NCI-H748 (cell line): ENCODE data around the gene GSDME.
A peak's percentile ranks its signal among the peaks of the same experiment; 100 is the strongest.

Source experiments
- DNase-seq: peaks from one replicate; lab custom pipeline; 2025; ENCODE audit not compliant: unreplicated experiment; lab: John Stamatoyannopoulos, UW

GSDME gene

GRCh38 chr7:24773646-24774045 lies 16.4 kb upstream of the GSDME start:
- no peak for DNase-seq

GRCh38 chr7:24769851-24770250 lies 12.6 kb upstream of the GSDME start:
- no peak for DNase-seq

GRCh38 chr7:24769014-24769830 lies 12.0 kb upstream of the GSDME start:
- DNase-seq: no peak

GRCh38 chr7:24767878-24768569 lies 10.8 kb upstream of the GSDME start:
- no peak for DNase-seq

- DNase-seq: no peak
Measured at GRCh38 chr7:24764972-24765744, 7.9 kb upstream of the GSDME start.

- DNase-seq: peak; percentile 32
Measured at GRCh38 chr7:24764011-24764410, 6.7 kb upstream of the GSDME start.

GRCh38 chr7:24763303-24763901 lies 6.1 kb upstream of the GSDME start:
- DNase-seq: no peak

GRCh38 chr7:24762771-24763170 lies 5.5 kb upstream of the GSDME start:
- DNase-seq: no peak

GRCh38 chr7:24760968-24761367 lies 3.7 kb upstream of the GSDME start:
- DNase-seq: no peak

- peak; percentile 61 for DNase-seq
Measured at GRCh38 chr7:24756545-24757352, 515 bp downstream of the GSDME start.

- no peak for DNase-seq
Measured at GRCh38 chr7:24755541-24756407, 1.5 kb downstream of the GSDME start.

GRCh38 chr7:24754906-24755506 lies 2.3 kb downstream of the GSDME start:
- DNase-seq: no peak

GRCh38 chr7:24752073-24752800 lies 5.0 kb downstream of the GSDME start:
- no peak for DNase-seq

- no peak for DNase-seq
Measured at GRCh38 chr7:24751484-24751883, 5.8 kb downstream of the GSDME start.

- no peak for DNase-seq
Measured at GRCh38 chr7:24750441-24751055, 6.7 kb downstream of the GSDME start.

- DNase-seq: no peak
Measured at GRCh38 chr7:24748521-24748920, 8.7 kb downstream of the GSDME start.

- no peak for DNase-seq
Measured at GRCh38 chr7:24745355-24745754, 11.9 kb downstream of the GSDME start.

GRCh38 chr7:24743471-24743870 lies 13.8 kb downstream of the GSDME start:
- no peak for DNase-seq
